ENCODE results near the gene CYP2U1.
A peak's percentile ranks its signal among the peaks of the same experiment; 100 is the strongest.

Gene CYP2U1

DNA sequence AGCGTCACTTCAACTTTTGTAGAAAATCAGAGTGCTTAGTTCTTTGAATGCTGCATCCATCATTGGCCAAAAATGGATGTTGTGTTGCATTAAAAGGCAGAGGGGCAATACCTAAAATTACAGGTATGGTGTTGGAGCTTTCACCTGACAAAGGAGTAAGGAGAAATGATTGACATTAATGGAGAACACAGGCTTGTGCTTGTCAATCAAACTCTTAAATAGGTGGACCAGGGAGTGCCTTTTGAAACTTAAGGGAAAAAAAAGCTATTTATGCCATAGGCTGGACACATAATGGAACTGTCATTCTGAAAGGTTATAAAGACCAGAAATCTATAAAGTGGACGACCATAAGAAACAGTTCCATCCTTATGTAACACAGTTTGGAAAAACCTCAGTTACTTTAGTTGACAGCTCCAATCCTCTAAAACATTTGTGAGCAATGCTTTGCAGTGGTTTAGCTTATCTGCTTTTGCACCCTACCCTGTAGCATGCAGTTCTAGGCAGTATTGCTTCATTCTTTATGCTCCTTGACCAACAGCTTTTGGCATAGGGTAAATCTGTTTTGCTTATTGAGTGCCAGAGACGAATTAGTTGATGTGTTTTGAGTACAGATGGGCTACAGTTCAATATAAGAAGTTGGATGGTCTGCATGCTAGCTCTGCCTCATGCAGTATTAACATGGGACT lies 60.7 kb downstream of the CYP2U1 start:
- H4K20me1 ChIP-seq (ENCODE audit: low read depth, low read length) = peaks cover 6% of the 10 kb centered on the region; the same call in 1 of the 2 replicates
- peak overlapping the region; percentile 50 for H3K27ac ChIP-seq (ENCODE audit: low read depth, low read length)
- H3K9me2 ChIP-seq (replicated peaks; ENCODE audit: insufficient read depth, low read length) = no peaks in the 10 kb centered on the region
- H3F3A ChIP-seq (ENCODE audit: insufficient read depth) = 0 out of 2 replicates have a peak, but pooled peaks cover 8% of the 10 kb centered on the region
- H3K9ac ChIP-seq (ENCODE audit: low read length) = peak overlapping the region; percentile 99
- H3K79me2 ChIP-seq (ENCODE audit: insufficient read depth, low read length) = peaks cover 73% of the 10 kb centered on the region
- no peak overlapping the region for H2AFZ ChIP-seq (ENCODE audit: low read depth, low read length, severe bottlenecking)
- TF ChIP-seq, protein P1, sequence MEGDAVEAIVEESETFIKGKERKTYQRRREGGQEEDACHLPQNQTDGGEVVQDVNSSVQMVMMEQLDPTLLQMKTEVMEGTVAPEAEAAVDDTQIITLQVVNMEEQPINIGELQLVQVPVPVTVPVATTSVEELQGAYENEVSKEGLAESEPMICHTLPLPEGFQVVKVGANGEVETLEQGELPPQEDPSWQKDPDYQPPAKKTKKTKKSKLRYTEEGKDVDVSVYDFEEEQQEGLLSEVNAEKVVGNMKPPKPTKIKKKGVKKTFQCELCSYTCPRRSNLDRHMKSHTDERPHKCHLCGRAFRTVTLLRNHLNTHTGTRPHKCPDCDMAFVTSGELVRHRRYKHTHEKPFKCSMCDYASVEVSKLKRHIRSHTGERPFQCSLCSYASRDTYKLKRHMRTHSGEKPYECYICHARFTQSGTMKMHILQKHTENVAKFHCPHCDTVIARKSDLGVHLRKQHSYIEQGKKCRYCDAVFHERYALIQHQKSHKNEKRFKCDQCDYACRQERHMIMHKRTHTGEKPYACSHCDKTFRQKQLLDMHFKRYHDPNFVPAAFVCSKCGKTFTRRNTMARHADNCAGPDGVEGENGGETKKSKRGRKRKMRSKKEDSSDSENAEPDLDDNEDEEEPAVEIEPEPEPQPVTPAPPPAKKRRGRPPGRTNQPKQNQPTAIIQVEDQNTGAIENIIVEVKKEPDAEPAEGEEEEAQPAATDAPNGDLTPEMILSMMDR (IDR thresholded peaks at IDR 0.05; ENCODE audit: insufficient read depth, low read length, poor library complexity, severe bottlenecking) = no peak
- no peak for TF ChIP-seq EZH2phosphoT487 (conservative IDR thresholded peaks at IDR 0.05; ENCODE audit: low read length)
- no peaks in the 10 kb centered on the region for H3K36me3 ChIP-seq (ENCODE audit: low read length)
- H3K4me3 ChIP-seq (ENCODE audit: insufficient read depth, low read length, poor library complexity, severe bottlenecking) = peak overlapping the region; percentile 86
- H3K27me3 ChIP-seq (ENCODE audit: low read length) = no peaks in the 10 kb centered on the region
- H3K9me3 ChIP-seq (ENCODE audit: insufficient read depth, low read length) = no peaks in the 10 kb centered on the region
- peak overlapping the region; percentile 91 for H3K4me2 ChIP-seq (ENCODE audit: low read depth, low read length, poor library complexity, severe bottlenecking)

DNA sequence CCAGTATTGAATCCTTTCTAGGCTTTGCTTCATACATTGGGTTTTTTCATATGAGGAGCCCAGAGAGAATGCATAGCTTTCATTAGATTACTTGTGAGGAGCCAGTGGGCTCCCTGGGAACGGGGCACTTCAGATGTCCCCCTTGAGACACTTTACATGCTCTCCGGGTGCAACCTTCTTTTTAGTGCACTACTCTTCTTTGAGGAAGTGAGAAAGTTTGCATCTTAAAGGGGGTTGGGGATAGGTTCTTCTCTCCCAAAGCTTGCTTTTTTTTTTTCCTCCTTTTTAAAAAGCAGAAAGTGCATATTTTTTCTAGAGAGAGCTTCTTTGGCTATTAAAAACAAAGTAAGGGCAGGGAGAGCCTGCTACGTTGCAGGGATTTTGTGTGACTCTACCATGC lies 62.6 kb downstream of the CYP2U1 start:
- peak overlapping the region; percentile 66 for H3K27ac ChIP-seq (ENCODE audit: low read depth, low read length)
- H3K9me3 ChIP-seq (ENCODE audit: insufficient read depth, low read length) = no peaks in the 10 kb centered on the region
- peak overlapping the region; percentile 43 for H3K4me3 ChIP-seq (ENCODE audit: insufficient read depth, low read length, poor library complexity, severe bottlenecking)
- H3K27me3 ChIP-seq (ENCODE audit: low read length) = no peaks in the 10 kb centered on the region
- H3F3A ChIP-seq (ENCODE audit: insufficient read depth) = 0 out of 2 replicates have a peak, but pooled peaks cover 8% of the 10 kb centered on the region
- TF ChIP-seq EZH2phosphoT487 (conservative IDR thresholded peaks at IDR 0.05; ENCODE audit: low read length) = no peak
- TF ChIP-seq, protein P1 (IDR thresholded peaks at IDR 0.05; ENCODE audit: insufficient read depth, low read length, poor library complexity, severe bottlenecking) = no peak
- H3K9me2 ChIP-seq (replicated peaks; ENCODE audit: insufficient read depth, low read length) = no peaks in the 10 kb centered on the region
- peak overlapping the region; percentile 41 for H3K9ac ChIP-seq (ENCODE audit: low read length)
- no peaks in the 10 kb centered on the region for H3K36me3 ChIP-seq (ENCODE audit: low read length)
- H4K20me1 ChIP-seq (ENCODE audit: low read depth, low read length) = peaks cover 6% of the 10 kb centered on the region; the same call in 1 of the 2 replicates
- peak overlapping the region; percentile 91 for H3K4me2 ChIP-seq (ENCODE audit: low read depth, low read length, poor library complexity, severe bottlenecking)
- H2AFZ ChIP-seq (ENCODE audit: low read depth, low read length, severe bottlenecking) = no peak overlapping the region
- peaks cover 87% of the 10 kb centered on the region for H3K79me2 ChIP-seq (ENCODE audit: insufficient read depth, low read length)

DNA sequence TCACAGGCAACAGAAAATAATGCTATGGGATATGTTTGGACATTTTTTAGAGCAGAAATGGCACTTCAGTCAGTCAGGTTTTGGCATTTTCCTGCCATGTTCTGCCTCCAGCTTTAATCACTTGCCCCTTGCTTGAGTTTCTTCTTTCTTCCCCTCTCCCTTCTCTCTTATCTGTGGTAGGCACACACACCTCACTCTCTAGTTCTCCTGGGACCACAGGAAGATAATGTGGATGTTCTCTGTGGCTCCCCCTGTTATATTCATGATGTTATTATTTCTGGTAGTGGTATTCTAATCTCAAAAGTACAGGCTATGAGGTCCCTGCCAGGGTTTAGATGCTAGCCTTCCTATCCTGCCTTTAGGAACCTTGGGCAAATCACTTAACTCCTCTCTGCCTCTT lies 63.5 kb downstream of the CYP2U1 start:
- H3K4me2 ChIP-seq (ENCODE audit: low read depth, low read length, poor library complexity, severe bottlenecking) = no peak overlapping the region
- peaks cover 6% of the 10 kb centered on the region; the same call in 1 of the 2 replicates for H4K20me1 ChIP-seq (ENCODE audit: low read depth, low read length)
- H3K9ac ChIP-seq (ENCODE audit: low read length) = no peak overlapping the region
- 0 out of 2 replicates have a peak, but pooled peaks cover 8% of the 10 kb centered on the region for H3F3A ChIP-seq (ENCODE audit: insufficient read depth)
- no peak overlapping the region for H2AFZ ChIP-seq (ENCODE audit: low read depth, low read length, severe bottlenecking)
- H3K36me3 ChIP-seq (ENCODE audit: low read length) = no peaks in the 10 kb centered on the region
- H3K79me2 ChIP-seq (ENCODE audit: insufficient read depth, low read length) = peaks cover 90% of the 10 kb centered on the region
- no peak overlapping the region for H3K4me3 ChIP-seq (ENCODE audit: insufficient read depth, low read length, poor library complexity, severe bottlenecking)
- no peak overlapping the region for H3K27ac ChIP-seq (ENCODE audit: low read depth, low read length)
- no peaks in the 10 kb centered on the region for H3K9me2 ChIP-seq (replicated peaks; ENCODE audit: insufficient read depth, low read length)
- no peaks in the 10 kb centered on the region for H3K9me3 ChIP-seq (ENCODE audit: insufficient read depth, low read length)
- no peaks in the 10 kb centered on the region for H3K27me3 ChIP-seq (ENCODE audit: low read length)
- TF ChIP-seq, protein P1 (IDR thresholded peaks at IDR 0.05; ENCODE audit: insufficient read depth, low read length, poor library complexity, severe bottlenecking) = no peak
- no peak for TF ChIP-seq EZH2phosphoT487 (conservative IDR thresholded peaks at IDR 0.05; ENCODE audit: low read length)

Measured in SU-DHL-6 (cell line).